Adipocyte (in vitro differentiated cells): Measurements from ENCODE around the gene RADX.
"Not testable (repeated sequence)": the region's sequence is repeated elsewhere in the genome, so short reads cannot be mapped to it uniquely, and the experiment has no call there.

Source experiments
- DNase-seq: peaks from one replicate; pipeline ENCODE4 v3.0.0-alpha.2; 2015; ENCODE audit warnings: low read depth
- H3K27me3 ChIP-seq: replicated peaks from 2 replicates; pipeline ENCODE4 v1.7.0; 2013; ENCODE audit warnings: mild to moderate bottlenecking, low read length, moderate library complexity; ENCODE audit not compliant: control insufficient read depth, insufficient read depth
- H3K36me3 ChIP-seq: 2 replicates; pipeline ENCODE4 v1.7.0; 2013; ENCODE audit warnings: low read length, mild to moderate bottlenecking, moderate library complexity; ENCODE audit not compliant: control insufficient read depth, insufficient read depth, severe bottlenecking
- H3K4me1 ChIP-seq: 2 replicates; pipeline ENCODE4 v1.7.0; 2013; ENCODE audit warnings: mild to moderate bottlenecking, low read length, moderate library complexity; ENCODE audit not compliant: control insufficient read depth, insufficient read depth
- H3K4me3 ChIP-seq: 2 replicates; pipeline ENCODE4 v1.7.0; 2013; ENCODE audit warnings: mild to moderate bottlenecking, low read length, moderate library complexity
- H3K9ac ChIP-seq: 2 replicates; pipeline ENCODE4 v1.7.0; 2013; ENCODE audit warnings: mild to moderate bottlenecking, low read length, moderate library complexity
- H3K9me3 ChIP-seq: 2 replicates; pipeline ENCODE4 v1.7.0; 2013; ENCODE audit warnings: mild to moderate bottlenecking, low read length, moderate library complexity; ENCODE audit not compliant: control insufficient read depth

Gene RADX

DNA sequence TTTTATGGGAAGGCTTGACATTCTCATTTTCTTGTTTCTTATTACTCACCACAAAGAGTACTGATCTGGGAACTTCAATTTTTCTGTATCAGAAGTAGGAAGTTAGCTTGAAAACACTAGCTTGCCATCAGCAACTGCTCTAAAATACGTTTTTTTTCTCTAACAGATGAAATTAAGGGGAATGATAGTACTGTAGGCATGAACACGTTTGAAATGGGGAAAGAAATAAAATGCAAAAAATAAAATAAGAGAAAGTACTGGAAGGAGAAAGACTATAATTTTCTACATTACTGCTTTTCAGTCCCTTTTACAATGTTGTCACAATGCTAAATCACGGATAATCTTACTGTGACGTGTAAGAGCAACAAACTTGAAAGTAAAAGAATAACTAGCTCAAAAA lies 1.5 kb downstream of the RADX start:
- no peaks in the 10 kb centered on the region for H3K4me1 ChIP-seq
- H3K9ac ChIP-seq, result no peak overlapping the region
- H3K36me3 ChIP-seq, result no peaks in the 10 kb centered on the region
- H3K27me3 ChIP-seq, result peaks cover 41% of the 10 kb centered on the region
- DNase-seq, result no peak
- H3K9me3 ChIP-seq, result no peaks in the 10 kb centered on the region
- peak overlapping the region; percentile 83 for H3K4me3 ChIP-seq

DNA sequence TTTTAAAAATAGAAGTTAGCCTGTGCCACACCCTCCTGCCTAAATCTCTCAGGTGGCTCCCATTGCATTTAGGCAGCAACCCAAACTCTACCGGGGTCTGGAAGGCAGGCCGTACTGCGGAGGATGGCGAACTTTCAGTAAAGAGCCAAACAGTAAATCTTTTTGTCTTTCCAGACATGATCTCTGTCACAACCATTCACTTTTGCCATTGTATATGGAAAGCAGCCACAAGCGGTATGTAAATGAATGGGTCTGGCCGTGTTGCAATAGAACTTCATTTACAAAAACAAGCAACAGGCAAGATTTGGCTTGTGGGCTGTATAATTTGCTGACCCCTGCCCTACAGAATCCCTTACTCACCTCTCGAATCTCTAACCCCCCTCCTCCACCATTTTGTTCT lies 3.3 kb downstream of the RADX start:
- H3K4me3 ChIP-seq, result no peak overlapping the region
- no peak overlapping the region for H3K9ac ChIP-seq

DNA sequence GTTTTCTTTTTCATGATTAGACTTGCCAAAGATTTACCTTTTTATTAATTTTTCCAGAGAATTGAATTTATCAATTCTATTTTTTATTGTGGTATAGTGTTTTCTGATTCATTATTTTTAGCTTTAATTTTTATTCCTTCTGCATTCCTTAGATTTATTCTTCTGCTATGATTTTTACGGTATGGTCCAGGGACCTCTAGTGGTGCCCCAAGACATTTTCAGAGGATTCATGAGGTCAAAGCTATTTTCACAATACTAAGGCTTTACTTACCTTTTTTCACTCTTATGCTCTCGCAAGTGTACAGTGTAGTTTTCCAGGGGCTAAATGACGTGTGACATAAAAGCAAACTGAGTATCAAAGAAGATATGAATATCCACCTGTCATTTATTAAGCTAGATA lies 8.0 kb downstream of the RADX start:
- no peak overlapping the region for H3K9ac ChIP-seq
- H3K27me3 ChIP-seq, result peaks cover 21% of the 10 kb centered on the region
- no peaks in the 10 kb centered on the region for H3K9me3 ChIP-seq
- DNase-seq, result peak; percentile 29
- H3K36me3 ChIP-seq, result no peaks in the 10 kb centered on the region
- no peaks in the 10 kb centered on the region for H3K4me1 ChIP-seq
- no peak overlapping the region for H3K4me3 ChIP-seq

More for the DNA sequence above, 3.3 kb downstream of the RADX start:
- Histone ChIP-seq H3K36me3 (no peaks in the 10 kb centered on the region), H3K27me3 (peaks cover 28% of the 10 kb centered on the region), H3K9me3 (no peaks in the 10 kb centered on the region), H3K4me1 (no peaks in the 10 kb centered on the region)
- DNase-seq, result no peak

DNA sequence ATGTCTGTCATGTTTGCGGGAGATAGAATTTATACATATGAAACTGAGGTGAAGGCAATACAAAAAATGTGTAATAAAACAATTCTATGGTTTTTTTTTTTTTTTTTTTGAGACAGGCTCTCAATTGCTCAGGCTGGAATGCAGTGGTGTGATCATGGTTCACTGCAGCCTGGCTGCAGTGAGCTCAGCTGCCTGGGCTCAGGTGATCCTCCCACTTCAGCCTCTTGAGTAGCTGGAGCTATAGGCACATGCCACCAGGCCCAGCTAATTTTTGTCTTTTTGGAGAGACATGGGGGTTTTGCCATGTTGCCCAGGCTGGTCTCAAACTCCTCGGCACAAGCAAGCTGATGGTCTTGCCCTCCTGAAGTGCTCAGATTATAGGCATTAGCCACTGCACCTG lies 10.1 kb downstream of the RADX start:
- no peaks in the 10 kb centered on the region for H3K36me3 ChIP-seq
- peaks cover 12% of the 10 kb centered on the region for H3K27me3 ChIP-seq
- H3K9ac ChIP-seq, result no peak overlapping the region
- no peak for DNase-seq
- H3K4me3 ChIP-seq, result no peak overlapping the region
- no peaks in the 10 kb centered on the region for H3K9me3 ChIP-seq
- no peaks in the 10 kb centered on the region for H3K4me1 ChIP-seq

DNA sequence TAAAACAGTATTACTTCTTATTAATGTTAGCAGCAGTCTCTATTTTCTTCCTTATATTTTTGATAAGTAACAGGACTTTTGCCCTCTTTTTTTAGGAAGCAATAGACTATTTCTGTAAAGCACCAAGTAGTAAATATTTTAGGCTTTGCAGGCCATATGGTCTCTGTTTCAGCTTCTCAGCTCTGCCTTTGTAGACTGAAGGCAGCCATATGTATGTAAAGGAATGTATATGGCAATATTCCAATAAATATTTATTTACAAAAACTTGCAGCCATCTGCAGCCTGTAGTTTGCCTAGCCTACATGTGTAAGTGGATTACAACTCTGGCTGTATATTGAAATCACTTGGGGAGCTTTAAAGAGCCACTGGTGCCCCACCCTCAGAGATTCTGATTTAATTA lies 15.0 kb downstream of the RADX start:
- H3K4me3 ChIP-seq, result no peak overlapping the region
- no peak for DNase-seq
- no peaks in the 10 kb centered on the region for H3K4me1 ChIP-seq
- no peak overlapping the region for H3K9ac ChIP-seq
- no peaks in the 10 kb centered on the region for H3K36me3 ChIP-seq
- no peaks in the 10 kb centered on the region for H3K9me3 ChIP-seq
- H3K27me3 ChIP-seq, result peaks cover 13% of the 10 kb centered on the region

DNA sequence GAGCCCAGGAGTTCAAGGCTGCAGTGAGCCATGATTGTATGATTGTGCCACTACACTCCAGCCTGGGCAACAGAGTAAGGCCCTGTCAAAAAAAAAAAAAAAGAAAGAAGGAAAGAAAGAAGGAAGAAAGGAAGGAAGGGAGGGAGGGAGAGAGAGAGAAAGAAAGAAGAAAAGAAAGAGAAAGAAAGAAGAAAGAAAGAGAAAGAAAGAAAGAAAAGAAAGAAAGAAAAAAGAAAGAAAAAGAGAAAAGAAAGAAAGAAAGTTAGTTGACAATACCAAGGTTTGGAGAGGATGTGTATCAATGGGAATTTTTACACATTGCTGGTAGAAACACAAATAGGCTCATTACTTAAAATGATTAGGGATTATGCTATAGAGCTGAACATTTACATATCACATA lies 19.8 kb downstream of the RADX start:
- no peaks in the 10 kb centered on the region for H3K36me3 ChIP-seq
- H3K9ac ChIP-seq, result no peak overlapping the region
- no peaks in the 10 kb centered on the region for H3K4me1 ChIP-seq
- no peaks in the 10 kb centered on the region for H3K9me3 ChIP-seq
- H3K4me3 ChIP-seq, result no peak overlapping the region
- peaks cover 2% of the 10 kb centered on the region for H3K27me3 ChIP-seq
- no peak for DNase-seq

DNA sequence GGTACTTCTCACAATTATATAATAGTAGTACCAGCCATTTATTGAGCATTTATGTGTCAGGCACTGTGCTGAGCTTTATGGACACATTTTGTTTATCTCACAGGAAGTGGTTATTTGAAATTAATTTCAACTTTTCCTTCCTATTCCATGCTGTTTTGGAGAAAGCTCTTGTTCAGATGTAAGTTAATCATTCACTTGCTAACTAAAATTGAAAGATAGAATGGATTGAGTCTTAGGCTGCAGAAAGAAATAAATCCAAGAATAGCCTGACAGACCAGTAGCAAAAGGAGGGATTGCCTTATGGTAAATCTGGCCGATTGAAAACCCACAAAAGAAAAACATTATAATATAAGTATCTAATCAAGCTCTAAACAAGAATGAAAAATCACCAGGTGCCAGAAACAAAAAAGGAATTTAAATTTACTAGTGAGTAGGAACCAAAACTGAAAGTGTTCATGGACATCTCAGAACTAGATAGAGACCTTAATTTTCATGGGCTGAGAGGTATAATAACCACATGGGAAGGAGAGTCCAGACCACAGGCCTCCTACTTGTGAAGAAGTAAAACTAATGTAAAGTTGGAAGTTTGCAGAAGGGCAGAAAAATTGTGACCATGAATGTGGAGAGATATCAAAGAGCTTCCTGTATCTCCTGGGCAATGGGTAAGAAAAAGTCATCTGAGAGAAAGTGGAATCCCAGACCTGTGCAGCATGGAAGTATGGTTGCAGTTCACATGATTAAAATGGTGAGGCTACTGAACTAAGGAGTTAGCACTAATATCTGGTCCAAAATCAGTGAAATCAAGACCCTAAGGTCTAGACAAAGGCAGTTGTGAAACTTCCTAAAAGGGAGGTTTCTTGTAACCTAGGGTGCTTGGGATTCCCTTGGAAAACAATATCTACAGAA lies 38.0 kb downstream of the RADX start:
- no peak overlapping the region for H3K9ac ChIP-seq
- H3K27me3 ChIP-seq, result peaks cover 10% of the 10 kb centered on the region
- no peaks in the 10 kb centered on the region for H3K36me3 ChIP-seq
- H3K4me1 ChIP-seq, result no peaks in the 10 kb centered on the region
- no peak overlapping the region for H3K4me3 ChIP-seq
- DNase-seq, result no peak
- H3K9me3 ChIP-seq, result no peaks in the 10 kb centered on the region

DNA sequence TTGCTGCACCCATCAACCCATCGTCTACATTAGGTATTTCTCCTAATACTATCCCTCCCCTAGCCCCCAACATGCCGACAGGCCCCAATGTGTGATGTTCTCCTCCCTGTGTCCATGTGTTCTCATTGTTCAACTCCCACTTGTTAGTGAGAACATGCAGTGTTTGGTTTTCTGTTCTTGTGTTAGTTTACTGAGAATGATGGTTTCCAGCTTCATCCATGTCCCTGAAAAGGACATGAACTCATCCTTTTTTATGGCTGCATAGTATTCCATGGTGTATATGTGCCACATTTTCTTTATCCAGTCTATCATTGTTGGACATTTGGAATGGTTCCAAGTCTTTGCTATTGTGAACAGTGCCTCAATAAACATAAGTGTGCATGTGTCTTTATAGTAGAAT lies 41.8 kb downstream of the RADX start:
- H3K36me3 ChIP-seq, H3K27me3 ChIP-seq, H3K4me1 ChIP-seq, H3K4me3 ChIP-seq, DNase-seq, H3K9ac ChIP-seq: not testable (repeated sequence)
- H3K9me3 ChIP-seq, result peaks cover 14% of the 10 kb centered on the region

DNA sequence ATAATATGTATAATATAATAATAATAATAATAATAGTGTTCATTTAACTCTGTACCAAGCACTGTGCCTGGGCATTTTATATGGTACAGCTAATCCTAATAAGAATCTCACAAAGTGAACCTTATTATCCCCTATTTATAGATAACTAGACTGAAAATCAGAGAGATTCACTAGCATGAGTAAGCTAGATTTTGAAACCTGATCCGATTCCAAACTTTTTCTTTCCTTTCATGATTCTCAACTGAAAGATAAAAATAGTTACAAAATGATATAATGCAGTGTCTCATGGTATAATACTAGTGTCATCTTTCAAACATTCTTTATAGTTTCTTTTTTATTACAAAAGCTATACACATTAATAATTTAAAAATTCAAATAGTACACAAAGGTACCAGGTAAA lies 58.9 kb downstream of the RADX start:
- DNase-seq, result peak; percentile 24
- Histone ChIP-seq H3K36me3 (no peaks in the 10 kb centered on the region), H3K27me3 (peaks cover 12% of the 10 kb centered on the region), H3K4me1 (no peaks in the 10 kb centered on the region), H3K9me3 (no peaks in the 10 kb centered on the region), H3K4me3 (no peak overlapping the region), H3K9ac (no peak overlapping the region)

DNA sequence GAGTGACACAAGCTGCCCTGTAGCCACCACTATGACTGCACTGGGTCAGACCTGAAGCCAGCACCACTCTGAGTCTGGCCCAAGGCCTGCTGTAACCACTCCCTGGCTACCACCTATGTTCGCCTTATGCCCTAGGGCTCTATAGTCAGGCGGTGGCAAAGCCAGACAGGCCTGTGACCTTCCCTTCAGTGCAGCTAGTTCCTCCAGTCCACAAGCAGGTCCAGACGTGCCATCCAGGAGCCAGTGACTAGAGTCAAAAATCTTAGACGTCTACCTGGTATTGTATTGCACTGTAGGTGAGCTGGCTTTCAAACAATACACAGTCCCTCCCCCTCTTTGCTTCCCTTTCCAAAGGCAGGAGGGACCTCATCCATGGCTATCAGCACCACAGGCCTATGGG lies 60.7 kb downstream of the RADX start:
- Histone ChIP-seq H3K9ac (no peak overlapping the region), H3K27me3 (peaks cover 18% of the 10 kb centered on the region), H3K4me1 (no peaks in the 10 kb centered on the region), H3K9me3 (no peaks in the 10 kb centered on the region), H3K36me3 (no peaks in the 10 kb centered on the region), H3K4me3 (no peak overlapping the region)
- no peak for DNase-seq

DNA sequence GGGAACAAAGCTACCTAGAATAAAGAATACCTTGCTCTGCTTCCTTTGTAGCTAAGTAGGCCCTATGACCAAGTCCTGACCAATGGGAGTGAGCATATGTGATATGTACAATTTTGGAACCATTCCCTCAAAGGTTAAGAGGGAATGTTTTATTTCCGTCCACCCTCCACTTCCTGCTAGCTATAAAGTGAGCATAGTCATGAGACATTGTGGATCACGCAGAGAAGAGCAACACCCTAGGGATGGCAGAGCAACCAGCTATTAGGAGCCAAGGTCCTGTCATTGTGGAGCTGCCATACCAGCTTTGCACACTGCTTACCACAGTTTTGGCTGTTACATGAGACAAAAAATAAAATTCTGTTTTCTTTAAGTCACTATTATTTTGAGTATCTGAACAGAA lies 68.9 kb downstream of the RADX start:
- Histone ChIP-seq H3K9ac (no peak overlapping the region), H3K4me3 (no peak overlapping the region), H3K27me3 (peaks cover 30% of the 10 kb centered on the region), H3K4me1 (no peaks in the 10 kb centered on the region), H3K36me3 (no peaks in the 10 kb centered on the region), H3K9me3 (no peaks in the 10 kb centered on the region)
- no peak for DNase-seq

DNA sequence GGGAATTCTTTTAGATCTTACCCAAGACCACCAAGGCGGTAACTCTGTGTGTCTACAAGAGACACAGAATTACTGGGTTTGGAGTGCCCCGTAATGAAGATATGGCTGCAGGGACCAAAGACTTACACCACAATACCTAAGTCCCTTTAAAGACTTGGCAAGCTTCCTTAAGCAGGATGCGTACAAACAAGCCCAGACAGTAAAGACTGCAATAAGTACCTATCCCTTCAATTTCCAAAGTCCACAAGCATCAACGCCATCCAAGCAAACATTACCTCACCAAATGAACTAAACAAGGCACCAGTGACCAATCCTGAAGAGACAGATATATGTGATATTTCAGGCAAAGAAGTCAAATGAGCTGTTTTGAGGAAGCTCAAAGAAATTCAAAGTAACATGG lies 72.4 kb downstream of the RADX start:
- H3K36me3 ChIP-seq, result no peaks in the 10 kb centered on the region
- no peaks in the 10 kb centered on the region for H3K4me1 ChIP-seq
- DNase-seq, result no peak
- peaks cover 24% of the 10 kb centered on the region for H3K27me3 ChIP-seq
- peaks cover 15% of the 10 kb centered on the region for H3K9me3 ChIP-seq
- H3K4me3 ChIP-seq, result no peak overlapping the region
- H3K9ac ChIP-seq, result no peak overlapping the region
